ENCODE results near the gene ANKRD11. TPM values are rescaled to one million over a fixed set of nuclear protein-coding genes. Genes with fewer than 3 reads are reported as not detected.

ANKRD11 gene
- total and polyA plus RNA-seq, 7 donors, result 30.6 to 161 (median 42.8) TPM

DNA sequence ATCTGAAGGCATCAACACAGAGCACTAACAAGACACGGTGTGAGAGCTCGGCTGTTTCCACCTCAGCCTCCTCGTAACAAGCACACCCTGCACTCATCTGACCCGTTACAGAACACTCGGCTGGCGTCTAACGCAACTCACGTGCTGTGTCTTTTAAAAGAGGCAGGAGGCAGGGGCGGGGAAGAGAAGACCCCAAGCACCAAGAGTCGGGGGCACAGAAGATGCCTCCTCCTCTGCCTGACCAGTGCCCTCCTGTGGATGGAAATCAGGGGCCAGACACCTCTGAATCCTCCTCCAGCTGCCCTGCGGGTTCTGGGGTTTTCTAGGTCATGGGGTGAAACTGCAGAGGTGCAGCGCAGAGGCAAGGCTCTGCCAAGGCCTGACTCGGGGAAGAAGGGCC is 198.6 kb downstream of the ANKRD11 start:
- TF ChIP-seq EP300 (IDR thresholded peaks at IDR 0.05) (no peak), POLR2AphosphoS5 (IDR thresholded peaks at IDR 0.05) (no peak), POLR2A (IDR thresholded peaks at IDR 0.05) (no peak), CTCF (IDR thresholded peaks at IDR 0.05) (no peak)

GRCh38 chr16:89291363-89291762 is 199.0 kb downstream of the ANKRD11 start:
- H3K27ac ChIP-seq, result peak overlapping the region in 2 of 4 donors; percentile 2 to 14
- H3K27me3 ChIP-seq, result no peaks in the 10 kb centered on the region
- peaks cover 13 to 44% (median 22%) of the 10 kb centered on the region in 4 donors for H3K36me3 ChIP-seq
- no peak for DNase-seq
- H3K4me3 ChIP-seq, result no peak overlapping the region
- 79 to 81% methylated on average over 9 of the region's 9 CpGs for WGBS, 2 donors
- no peaks in the 10 kb centered on the region for H3K9me3 ChIP-seq
- intact Hi-C loops (cut with DNase I), result no loop called here
- H3K4me1 ChIP-seq, result peaks cover 0 to 30% (median 19%) of the 10 kb centered on the region in 4 donors
- TF ChIP-seq CTCF (IDR thresholded peaks at IDR 0.05), result no peak
- no peak for TF ChIP-seq POLR2A (IDR thresholded peaks at IDR 0.05)
- TF ChIP-seq EP300 (IDR thresholded peaks at IDR 0.05), result no peak
- no peak for TF ChIP-seq POLR2AphosphoS5 (IDR thresholded peaks at IDR 0.05)

More for the DNA sequence above, 198.6 kb downstream of the ANKRD11 start:
- intact Hi-C loops (cut with DNase I), result no loop called here
- H3K4me1 ChIP-seq, result peaks cover 0 to 34% (median 22%) of the 10 kb centered on the region in 4 donors
- peaks cover 10 to 40% (median 20%) of the 10 kb centered on the region in 4 donors for H3K36me3 ChIP-seq
- no peaks in the 10 kb centered on the region for H3K27me3 ChIP-seq
- H3K27ac ChIP-seq, result peak overlapping the region in 1 of 4 donors; percentile 14
- whole genome bisulfite sequencing, 2 donors, result 86 to 88% methylated on average over 13 of the region's 13 CpGs
- no peak for DNase-seq
- no peak overlapping the region for H3K4me3 ChIP-seq
- H3K9me3 ChIP-seq, result no peaks in the 10 kb centered on the region

GRCh38 chr16:89290887-89291286 is 199.5 kb downstream of the ANKRD11 start:
- TF ChIP-seq EP300 (IDR thresholded peaks at IDR 0.05) (no peak), POLR2A (IDR thresholded peaks at IDR 0.05) (no peak)
- no peak for DNase-seq
- intact Hi-C loops (cut with DNase I), result no loop called here
- Histone ChIP-seq H3K9me3 (no peaks in the 10 kb centered on the region), H3K36me3 (peaks cover 18 to 48% (median 27%) of the 10 kb centered on the region in 4 donors), H3K4me1 (peaks cover 0 to 29% (median 19%) of the 10 kb centered on the region in 4 donors), H3K27ac (peak overlapping the region in 1 of 4 donors; percentile 2), H3K27me3 (no peaks in the 10 kb centered on the region), H3K4me3 (no peak overlapping the region)
- WGBS, 2 donors, result 86 to 90% methylated on average over 17 of the region's 17 CpGs

- intact Hi-C loops (cut with DNase I), result no loop called here
- peaks cover 22 to 53% (median 31%) of the 10 kb centered on the region in 4 donors for H3K36me3 ChIP-seq
- no peak overlapping the region for H3K27ac ChIP-seq
- TF ChIP-seq POLR2A (IDR thresholded peaks at IDR 0.05), result no peak
- TF ChIP-seq CTCF (IDR thresholded peaks at IDR 0.05), result no peak
- no peak for TF ChIP-seq POLR2AphosphoS5 (IDR thresholded peaks at IDR 0.05)
- TF ChIP-seq EP300 (IDR thresholded peaks at IDR 0.05), result no peak
- no peak overlapping the region for H3K4me3 ChIP-seq
- WGBS, 2 donors, result 92 to 93% methylated on average over 16 of the region's 16 CpGs
- H3K9me3 ChIP-seq, result no peaks in the 10 kb centered on the region
- H3K27me3 ChIP-seq, result no peaks in the 10 kb centered on the region
- DNase-seq, result no peak
- H3K4me1 ChIP-seq, result peaks cover 0 to 29% (median 19%) of the 10 kb centered on the region in 4 donors
Observed at GRCh38 chr16:89290472-89290871, 199.9 kb downstream of the ANKRD11 start.

DNA sequence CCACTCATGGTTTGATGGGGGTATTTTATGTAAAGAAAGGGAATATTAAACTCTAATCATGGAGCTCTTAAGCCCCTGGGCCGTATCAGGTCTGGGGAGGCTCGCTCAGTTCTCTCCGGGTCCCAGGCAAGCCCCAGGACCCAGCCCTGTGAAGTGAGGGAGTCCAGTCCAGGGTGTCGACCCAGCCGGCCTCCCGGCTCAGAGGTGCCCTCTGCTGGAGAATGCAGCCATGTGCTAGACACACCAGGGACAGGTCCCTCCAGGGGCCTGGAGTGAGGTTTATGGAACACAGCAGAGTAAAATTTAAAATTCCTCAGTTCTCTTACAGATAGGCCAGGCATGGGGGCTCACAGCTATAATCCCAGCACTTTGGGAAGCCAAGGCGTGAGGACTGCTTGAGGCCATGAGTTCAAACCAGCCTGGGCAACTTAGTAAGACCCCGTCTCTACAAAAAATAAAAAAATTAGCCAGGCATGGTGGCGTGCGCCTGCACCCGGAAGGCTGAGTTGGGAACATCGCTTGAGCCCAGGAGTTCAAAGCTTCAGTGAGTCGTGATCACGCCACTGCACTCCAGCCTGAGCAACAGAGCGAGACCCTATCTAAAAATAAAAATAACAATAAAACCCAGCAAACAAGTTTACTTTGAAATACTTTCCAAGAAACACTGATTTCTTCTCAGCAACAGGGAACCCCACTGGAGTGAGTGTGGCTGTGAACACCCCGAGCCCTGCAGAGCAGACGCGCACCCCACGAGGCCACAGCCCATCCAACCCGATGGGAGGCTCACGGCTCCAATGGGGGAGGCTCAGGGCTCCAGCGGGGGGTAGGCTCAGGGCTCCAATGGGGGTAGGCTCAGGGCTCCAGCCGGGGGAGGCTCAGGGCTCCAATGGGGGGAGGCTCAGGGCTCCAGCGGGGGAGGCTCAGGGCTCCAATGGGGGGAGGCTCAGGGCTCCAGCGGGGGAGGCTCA is 200.6 kb downstream of the ANKRD11 start:
- peak; percentile 84 for DNase-seq
- TF ChIP-seq POLR2A (IDR thresholded peaks at IDR 0.05) (no peak), CTCF (IDR thresholded peaks at IDR 0.05) (peak; percentile 64 to 85 (median 68))
- H3K27ac ChIP-seq, result peak overlapping the region in 2 of 4 donors; percentile 2 to 22
- H3K36me3 ChIP-seq, result peaks cover 29 to 60% (median 39%) of the 10 kb centered on the region in 4 donors
- no peaks in the 10 kb centered on the region for H3K27me3 ChIP-seq
- peaks cover 0 to 22% (median 15%) of the 10 kb centered on the region in 4 donors for H3K4me1 ChIP-seq
- WGBS, 2 donors, result 74 to 75% methylated on average over 24 to 25 of the region's 25 CpGs
- no peak overlapping the region for H3K4me3 ChIP-seq
- intact Hi-C loops (cut with DNase I), result loop anchor here (2.0 kb wide), 1 partner anchor 49 kb away; no protein-coding TSS in a partner anchor
- H3K9me3 ChIP-seq, result no peaks in the 10 kb centered on the region
